ENCODE results near the gene OR6M1.

The OR6M1 gene

GRCh38 chr11:123822599-123822998, 16.4 kb upstream of the OR6M1 start:
- Histone ChIP-seq H3K4me2 (no peak overlapping the region), H3K27me3 (no peaks in the 10 kb centered on the region), H3K9ac (no peak overlapping the region), H3K9me3 (no peaks in the 10 kb centered on the region), H4K20me1 (no peaks in the 10 kb centered on the region), H3K36me3 (no peaks in the 10 kb centered on the region), H3K4me3 (no peak overlapping the region), H3K27ac (no peak overlapping the region), H3K4me1 (no peaks in the 10 kb centered on the region)
- no peak for TF ChIP-seq Cebpa-rat (IDR thresholded peaks at IDR 0.05)

GRCh38 chr11:123822032-123822431, 15.9 kb upstream of the OR6M1 start:
- no peak overlapping the region for H3K4me2 ChIP-seq
- no peaks in the 10 kb centered on the region for H3K4me1 ChIP-seq
- H3K4me3 ChIP-seq = no peak overlapping the region
- H3K36me3 ChIP-seq = no peaks in the 10 kb centered on the region
- H3K27me3 ChIP-seq = no peaks in the 10 kb centered on the region
- no peak for TF ChIP-seq Cebpa-rat (IDR thresholded peaks at IDR 0.05)
- no peak overlapping the region for H3K9ac ChIP-seq
- no peaks in the 10 kb centered on the region for H3K9me3 ChIP-seq
- no peaks in the 10 kb centered on the region for H4K20me1 ChIP-seq
- no peak overlapping the region for H3K27ac ChIP-seq

GRCh38 chr11:123815122-123815521, 9.0 kb upstream of the OR6M1 start:
- no peaks in the 10 kb centered on the region for H3K27me3 ChIP-seq
- no peaks in the 10 kb centered on the region for H4K20me1 ChIP-seq
- no peaks in the 10 kb centered on the region for H3K36me3 ChIP-seq
- H3K9me3 ChIP-seq = no peaks in the 10 kb centered on the region
- no peak overlapping the region for H3K4me3 ChIP-seq
- H3K9ac ChIP-seq = no peak overlapping the region
- no peak overlapping the region for H3K27ac ChIP-seq
- no peak overlapping the region for H3K4me2 ChIP-seq
- TF ChIP-seq Cebpa-rat (IDR thresholded peaks at IDR 0.05) = no peak
- no peaks in the 10 kb centered on the region for H3K4me1 ChIP-seq

- no peak overlapping the region for H3K4me3 ChIP-seq
- no peaks in the 10 kb centered on the region for H3K36me3 ChIP-seq
- no peak for TF ChIP-seq Cebpa-rat (IDR thresholded peaks at IDR 0.05)
- H3K9me3 ChIP-seq = no peaks in the 10 kb centered on the region
- no peaks in the 10 kb centered on the region for H4K20me1 ChIP-seq
- no peaks in the 10 kb centered on the region for H3K27me3 ChIP-seq
- peaks cover 48% of the 10 kb centered on the region for H3K4me1 ChIP-seq
- no peak overlapping the region for H3K9ac ChIP-seq
- no peak overlapping the region for H3K4me2 ChIP-seq
- no peak overlapping the region for H3K27ac ChIP-seq
Measured at GRCh38 chr11:123801765-123802164, 4.4 kb downstream of the OR6M1 start.

GRCh38 chr11:123800036-123800435, 6.1 kb downstream of the OR6M1 start:
- H3K36me3 ChIP-seq = no peaks in the 10 kb centered on the region
- H3K4me1 ChIP-seq = peaks cover 44% of the 10 kb centered on the region
- H3K27ac ChIP-seq = no peak overlapping the region; the same call in 1 of the 2 replicates
- H3K4me2 ChIP-seq = peak overlapping the region; percentile 69
- no peaks in the 10 kb centered on the region for H4K20me1 ChIP-seq
- no peaks in the 10 kb centered on the region for H3K27me3 ChIP-seq
- H3K9me3 ChIP-seq = peaks cover 9% of the 10 kb centered on the region
- no peak for TF ChIP-seq Cebpa-rat (IDR thresholded peaks at IDR 0.05)
- no peak overlapping the region for H3K9ac ChIP-seq
- no peak overlapping the region for H3K4me3 ChIP-seq

GRCh38 chr11:123799438-123799837, 6.7 kb downstream of the OR6M1 start:
- Histone ChIP-seq H3K4me3 (no peak overlapping the region), H3K36me3 (no peaks in the 10 kb centered on the region), H3K27me3 (no peaks in the 10 kb centered on the region), H4K20me1 (no peaks in the 10 kb centered on the region), H3K9me3 (peaks cover 9% of the 10 kb centered on the region), H3K27ac (no peak overlapping the region), H3K4me2 (peak overlapping the region; percentile 69), H3K9ac (no peak overlapping the region), H3K4me1 (peaks cover 44% of the 10 kb centered on the region)
- no peak for TF ChIP-seq Cebpa-rat (IDR thresholded peaks at IDR 0.05)

- Histone ChIP-seq H4K20me1 (no peaks in the 10 kb centered on the region), H3K4me3 (no peak overlapping the region), H3K27ac (peak overlapping the region; percentile 59; the same call in 1 of the 2 replicates), H3K27me3 (no peaks in the 10 kb centered on the region), H3K4me2 (peak overlapping the region; percentile 69), H3K36me3 (no peaks in the 10 kb centered on the region), H3K9ac (no peak overlapping the region), H3K9me3 (peaks cover 16% of the 10 kb centered on the region), H3K4me1 (peaks cover 44% of the 10 kb centered on the region)
- no peak for TF ChIP-seq Cebpa-rat (IDR thresholded peaks at IDR 0.05)
Measured at GRCh38 chr11:123798513-123799252, 7.5 kb downstream of the OR6M1 start.

GRCh38 chr11:123798079-123798478, 8.1 kb downstream of the OR6M1 start:
- H3K36me3 ChIP-seq = no peaks in the 10 kb centered on the region
- peak overlapping the region; percentile 59 for H3K27ac ChIP-seq
- H3K9me3 ChIP-seq = peaks cover 17% of the 10 kb centered on the region
- H3K4me2 ChIP-seq = peak overlapping the region; percentile 69
- no peak overlapping the region for H3K4me3 ChIP-seq
- TF ChIP-seq Cebpa-rat (IDR thresholded peaks at IDR 0.05) = no peak
- H3K27me3 ChIP-seq = no peaks in the 10 kb centered on the region
- 0 out of 2 replicates have a peak overlapping the region, but pooled peaks have one; percentile 12 for H3K9ac ChIP-seq
- no peaks in the 10 kb centered on the region for H4K20me1 ChIP-seq
- peaks cover 44% of the 10 kb centered on the region for H3K4me1 ChIP-seq

- H3K36me3 ChIP-seq = no peaks in the 10 kb centered on the region
- 0 out of 2 replicates have a peak overlapping the region, but pooled peaks have one; percentile 12 for H3K9ac ChIP-seq
- TF ChIP-seq Cebpa-rat (IDR thresholded peaks at IDR 0.05) = no peak
- no peaks in the 10 kb centered on the region for H4K20me1 ChIP-seq
- peak overlapping the region; percentile 59 for H3K27ac ChIP-seq
- no peaks in the 10 kb centered on the region for H3K27me3 ChIP-seq
- peaks cover 44% of the 10 kb centered on the region for H3K4me1 ChIP-seq
- H3K9me3 ChIP-seq = peaks cover 17% of the 10 kb centered on the region
- H3K4me2 ChIP-seq = peak overlapping the region; percentile 69
- no peak overlapping the region for H3K4me3 ChIP-seq
Measured at GRCh38 chr11:123797541-123797940, 8.6 kb downstream of the OR6M1 start.

GRCh38 chr11:123797114-123797513, 9.0 kb downstream of the OR6M1 start:
- no peak overlapping the region for H3K4me3 ChIP-seq
- H3K27ac ChIP-seq = peak overlapping the region; percentile 59; the same call in 1 of the 2 replicates
- no peak for TF ChIP-seq Cebpa-rat (IDR thresholded peaks at IDR 0.05)
- peaks cover 44% of the 10 kb centered on the region for H3K4me1 ChIP-seq
- no peaks in the 10 kb centered on the region for H4K20me1 ChIP-seq
- no peaks in the 10 kb centered on the region for H3K27me3 ChIP-seq
- H3K4me2 ChIP-seq = peak overlapping the region; percentile 69
- no peaks in the 10 kb centered on the region for H3K36me3 ChIP-seq
- H3K9me3 ChIP-seq = peaks cover 17% of the 10 kb centered on the region
- 0 out of 2 replicates have a peak overlapping the region, but pooled peaks have one; percentile 12 for H3K9ac ChIP-seq

Data from BLaER1 (cell line).